HG02610 (cell line): ENCODE data around the gene PTPRE.

Experiments used
- ATAC-seq: cut with Tn5 transposase; IDR thresholded peaks from one replicate; pipeline ENCODE4 v1.9.1; 2021; ENCODE audit warnings: mild to moderate bottlenecking, moderate library complexity; ENCODE audit not compliant: unreplicated experiment

PTPRE gene

DNA sequence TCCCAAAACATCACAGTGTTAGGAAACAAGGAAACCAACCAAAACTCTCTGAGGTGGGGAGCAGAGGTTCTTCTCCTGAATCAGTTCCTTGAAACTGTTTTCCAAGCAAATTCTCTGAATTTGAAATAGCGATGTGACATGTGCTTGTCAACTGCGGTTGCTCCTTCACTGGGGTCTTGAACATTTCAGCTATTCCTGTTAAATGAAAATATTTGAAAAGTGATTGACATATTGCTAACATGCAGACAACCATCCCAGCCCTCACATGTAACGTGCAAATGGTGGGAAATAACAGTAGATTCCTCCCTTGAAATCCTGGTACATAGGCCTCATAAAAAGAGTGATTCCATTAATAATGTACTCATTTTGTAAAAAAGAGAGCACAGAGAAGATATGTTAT lies 203.4 kb downstream of the PTPRE start:
- ATAC-seq, result no peak

DNA sequence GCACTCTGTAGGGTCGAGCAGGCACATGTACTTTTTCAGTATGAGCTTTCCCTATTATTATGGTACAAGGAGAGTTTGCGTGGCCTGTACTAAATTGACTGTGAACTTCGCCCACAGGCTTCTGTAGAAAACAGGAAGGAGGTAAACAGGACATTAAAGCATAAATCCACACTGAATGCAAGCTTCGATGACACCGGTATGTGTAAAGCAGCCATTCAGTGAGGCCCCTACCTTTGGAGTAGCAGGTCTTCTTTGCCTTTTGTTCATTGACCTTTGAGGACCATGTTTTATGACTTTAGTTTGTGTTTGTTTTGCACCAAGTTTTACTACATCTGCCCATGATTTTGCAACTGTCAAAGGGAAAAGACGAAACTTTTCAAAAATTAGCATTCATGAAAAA lies 204.8 kb downstream of the PTPRE start:
- ATAC-seq, result no peak

DNA sequence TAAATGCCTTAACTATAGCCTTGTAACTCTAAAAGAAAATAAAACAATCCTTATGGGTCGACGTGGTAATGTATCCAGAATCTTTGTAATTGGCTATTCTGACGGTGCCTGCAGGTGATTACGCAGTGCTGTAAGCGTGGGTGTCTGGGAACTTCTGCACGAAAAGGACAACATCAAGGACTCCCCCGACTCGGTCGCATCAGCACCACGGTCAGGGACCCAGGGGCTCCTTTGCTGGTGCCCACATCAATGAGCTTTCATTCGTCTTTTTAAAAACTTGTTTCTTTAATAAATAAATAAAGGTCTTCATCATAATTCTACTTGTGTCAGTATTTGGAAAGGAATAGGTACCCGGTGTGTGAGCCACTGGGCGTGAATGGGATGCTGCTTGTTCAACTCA lies 206.1 kb downstream of the PTPRE start:
- ATAC-seq, result no peak

DNA sequence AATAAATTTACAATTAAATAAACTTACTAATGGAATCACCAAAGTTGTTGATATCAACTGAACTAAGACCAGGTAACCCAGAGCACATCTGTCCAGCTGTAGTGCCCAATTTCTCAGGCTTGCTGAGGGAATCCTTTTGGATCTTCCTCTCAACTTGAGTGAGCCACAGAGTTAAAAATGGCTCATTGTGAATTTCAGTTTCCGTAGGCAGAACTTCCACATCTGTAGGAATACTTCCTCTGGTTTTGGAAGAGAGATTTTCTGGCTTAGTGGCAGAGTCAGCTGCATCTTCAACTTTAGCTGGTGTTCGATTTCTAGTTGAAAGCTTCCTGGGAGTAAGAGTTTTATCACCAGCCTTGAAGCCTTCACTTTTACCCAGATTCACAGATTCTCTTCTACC lies 208.0 kb downstream of the PTPRE start:
- no peak for ATAC-seq

DNA sequence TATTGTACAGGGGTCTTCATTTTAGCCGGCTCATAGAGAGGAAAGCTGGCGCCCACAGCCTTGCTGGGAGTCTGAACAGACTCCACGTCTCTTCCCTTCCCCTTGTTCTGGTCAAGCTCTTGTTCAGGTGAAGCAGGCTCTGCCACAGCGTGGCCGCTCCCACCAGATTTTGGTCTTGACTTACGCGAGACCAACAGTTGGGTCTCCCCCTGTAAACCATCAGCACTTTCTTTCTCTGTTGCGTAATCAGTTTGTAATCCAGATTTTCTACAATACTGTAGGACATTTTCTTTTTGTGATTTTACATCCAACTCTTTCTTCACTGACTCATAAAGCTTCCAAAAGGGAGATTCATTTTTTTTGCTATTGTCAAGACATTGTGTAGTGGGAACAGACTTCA lies 208.5 kb downstream of the PTPRE start:
- no peak for ATAC-seq

DNA sequence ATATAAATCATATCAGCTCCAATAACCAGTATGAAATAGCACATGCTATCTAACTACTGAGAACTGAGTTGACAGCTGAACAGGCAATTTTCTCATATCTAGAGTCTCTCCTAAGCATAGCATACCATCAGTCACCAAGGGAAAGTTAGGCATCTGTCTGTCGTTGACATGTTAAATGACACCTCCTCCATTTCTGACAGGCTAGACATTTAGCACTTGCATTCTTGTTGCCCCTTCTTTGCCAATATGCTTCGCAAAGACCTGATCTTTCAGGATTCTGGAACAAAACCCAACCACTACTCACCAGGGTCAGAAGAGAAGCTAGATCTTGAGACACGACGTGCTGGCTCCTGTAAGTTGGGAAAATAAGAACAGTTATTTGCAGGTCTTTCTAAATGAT lies 209.3 kb downstream of the PTPRE start:
- no peak for ATAC-seq

DNA sequence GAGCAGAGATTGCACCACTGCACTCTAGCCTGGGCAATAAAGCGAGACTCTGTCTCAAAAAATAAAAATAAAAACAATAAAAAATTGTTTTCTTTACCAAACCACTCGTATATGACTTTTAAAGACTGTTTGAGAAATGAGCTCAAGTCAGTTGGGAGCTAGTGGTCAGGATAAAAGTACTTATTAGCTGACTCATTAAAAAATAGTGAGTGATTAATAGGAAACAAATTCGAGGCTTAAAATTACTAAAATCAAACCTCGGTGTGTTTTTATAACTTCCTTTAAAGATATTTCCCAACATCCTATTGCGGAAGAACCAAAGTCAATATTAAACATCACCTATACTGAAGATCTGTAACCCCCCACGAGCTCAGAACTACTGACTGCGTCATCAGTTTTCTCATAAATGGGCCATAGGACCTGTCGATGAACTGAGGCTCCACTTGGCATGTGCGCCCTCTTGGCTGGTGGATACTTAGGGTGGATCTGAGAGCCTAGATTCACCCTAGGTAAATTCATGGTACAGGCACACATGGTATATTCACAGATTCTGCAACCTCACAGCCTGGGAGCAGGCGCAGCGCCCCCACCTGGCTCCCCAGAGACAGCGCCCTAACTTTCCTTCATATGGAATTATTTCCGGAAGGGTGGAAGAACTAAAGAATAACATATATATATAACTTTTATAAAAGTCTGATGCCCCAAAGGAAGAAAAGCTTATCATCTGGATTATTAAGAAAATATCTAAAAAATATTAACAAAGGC lies 210.1 kb downstream of the PTPRE start:
- no peak for ATAC-seq

DNA sequence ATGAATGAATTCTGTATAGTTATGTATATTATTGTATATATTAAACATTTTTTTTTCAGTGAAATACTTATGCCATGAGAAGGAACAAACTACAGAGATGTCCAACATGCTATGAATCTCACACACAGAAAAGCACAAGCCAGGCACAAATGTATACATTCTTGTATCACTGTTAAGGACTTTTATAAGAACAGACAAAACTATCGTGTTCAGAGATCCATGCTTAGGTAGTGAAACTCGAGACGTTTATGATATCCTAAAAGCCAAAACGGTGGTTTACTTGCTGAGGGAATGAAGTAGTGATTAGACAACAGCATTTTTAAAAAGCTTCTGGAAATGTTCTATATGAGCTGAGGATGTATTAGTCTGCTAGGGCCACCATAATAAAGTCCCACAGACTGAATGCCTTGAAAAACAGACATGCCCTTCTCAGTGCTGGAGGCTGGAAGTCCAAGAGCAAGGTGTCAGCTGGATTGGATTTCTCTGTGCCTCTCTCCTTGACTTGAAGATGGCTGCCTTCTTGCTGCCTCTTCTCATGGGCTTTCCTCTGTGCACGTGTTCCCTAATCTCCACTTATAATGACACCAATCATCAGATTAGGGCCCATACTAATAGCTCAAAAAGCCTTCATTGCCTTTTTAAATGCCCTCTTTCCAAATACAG lies 215.0 kb downstream of the PTPRE start:
- no peak for ATAC-seq

DNA sequence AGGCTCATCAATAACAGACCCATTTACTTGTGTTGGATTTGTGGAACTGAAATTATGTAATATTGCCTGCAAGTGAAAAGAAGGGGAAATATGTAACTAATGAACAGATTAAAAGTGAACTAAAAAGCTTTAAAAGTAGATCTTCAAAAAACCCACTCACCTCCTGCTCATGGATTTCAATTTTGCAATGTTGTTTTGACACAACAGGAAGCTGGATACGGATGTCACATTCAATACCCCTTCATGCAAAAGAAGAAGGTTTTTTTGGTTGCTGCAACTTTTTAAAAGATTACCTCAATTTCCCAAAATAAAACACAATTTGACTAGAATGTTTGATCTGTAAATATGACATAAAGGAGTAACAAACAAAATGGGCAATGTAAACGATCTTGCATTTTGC lies 216.0 kb downstream of the PTPRE start:
- ATAC-seq, result no peak

DNA sequence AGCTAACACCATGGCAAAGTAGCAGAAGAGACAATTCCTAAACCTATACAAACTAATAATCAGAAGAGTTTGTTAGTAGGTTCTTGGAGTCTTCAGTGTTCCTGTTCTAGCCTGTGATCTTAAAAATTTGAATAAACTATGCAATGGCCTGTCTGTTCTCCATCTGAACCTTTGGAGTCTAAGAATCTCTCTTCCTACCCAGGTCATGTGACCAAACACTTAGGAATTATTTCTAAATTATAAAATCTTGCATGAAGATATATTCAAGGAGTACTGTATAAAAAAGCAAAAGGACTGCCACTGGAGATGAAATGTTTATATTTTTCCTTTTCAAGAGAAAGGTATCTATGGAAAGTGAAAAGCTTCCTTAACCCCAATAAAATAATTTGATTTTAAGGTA lies 216.9 kb downstream of the PTPRE start:
- ATAC-seq, result no peak

DNA sequence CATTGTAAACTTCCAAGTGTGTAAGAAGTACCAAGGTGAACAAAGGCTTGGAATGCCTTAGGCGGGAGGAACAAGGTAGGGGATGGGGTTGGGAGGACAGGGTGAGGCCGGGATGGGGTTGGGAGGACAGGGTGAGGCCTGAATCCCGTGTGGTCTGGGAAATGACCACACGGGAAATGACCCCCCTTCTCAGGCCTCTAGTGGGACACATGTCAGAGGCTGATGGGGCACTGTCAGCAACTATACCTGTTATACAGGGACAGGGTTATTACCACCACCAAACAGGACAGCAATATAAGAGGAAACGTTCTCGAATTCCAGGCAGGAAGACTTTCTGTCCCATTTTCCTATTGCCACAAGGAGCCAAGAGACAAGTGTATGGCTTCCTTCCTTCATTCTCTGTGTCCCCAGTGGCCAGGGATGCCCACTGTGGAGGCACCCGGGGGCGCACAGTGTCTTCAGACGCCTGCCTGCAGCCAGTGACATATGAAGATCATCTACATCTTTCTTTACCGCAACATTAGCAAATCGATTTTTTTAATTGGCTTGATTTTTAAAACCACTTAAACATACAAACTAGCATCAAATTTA lies 218.0 kb downstream of the PTPRE start:
- ATAC-seq, result no peak

DNA sequence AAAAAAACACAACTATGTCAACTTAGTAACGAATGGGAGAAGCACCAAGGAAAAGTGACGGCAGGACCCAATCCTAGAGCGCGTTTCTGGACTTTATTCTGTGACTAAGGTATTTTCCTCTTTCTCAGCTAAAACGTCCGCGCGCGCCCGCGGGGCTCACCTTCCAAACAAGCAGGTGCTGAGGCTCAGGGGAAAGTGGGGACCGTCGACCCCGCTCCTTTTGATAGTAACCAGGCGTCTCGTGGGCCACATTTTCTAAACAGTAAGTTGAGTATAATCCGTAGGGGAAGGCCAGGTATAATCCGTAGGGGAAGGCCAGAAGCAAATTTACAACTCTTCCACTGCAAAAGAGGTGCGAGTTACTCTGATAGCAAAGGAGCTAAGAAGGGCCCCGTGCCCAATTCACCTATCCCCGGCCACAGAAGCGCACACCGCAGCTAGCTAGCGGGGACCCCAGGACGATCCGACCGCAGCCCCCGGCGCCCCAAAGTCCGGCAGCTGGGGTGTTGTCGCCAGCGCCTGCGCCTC lies 218.6 kb downstream of the PTPRE start:
- ATAC-seq, result no peak

DNA sequence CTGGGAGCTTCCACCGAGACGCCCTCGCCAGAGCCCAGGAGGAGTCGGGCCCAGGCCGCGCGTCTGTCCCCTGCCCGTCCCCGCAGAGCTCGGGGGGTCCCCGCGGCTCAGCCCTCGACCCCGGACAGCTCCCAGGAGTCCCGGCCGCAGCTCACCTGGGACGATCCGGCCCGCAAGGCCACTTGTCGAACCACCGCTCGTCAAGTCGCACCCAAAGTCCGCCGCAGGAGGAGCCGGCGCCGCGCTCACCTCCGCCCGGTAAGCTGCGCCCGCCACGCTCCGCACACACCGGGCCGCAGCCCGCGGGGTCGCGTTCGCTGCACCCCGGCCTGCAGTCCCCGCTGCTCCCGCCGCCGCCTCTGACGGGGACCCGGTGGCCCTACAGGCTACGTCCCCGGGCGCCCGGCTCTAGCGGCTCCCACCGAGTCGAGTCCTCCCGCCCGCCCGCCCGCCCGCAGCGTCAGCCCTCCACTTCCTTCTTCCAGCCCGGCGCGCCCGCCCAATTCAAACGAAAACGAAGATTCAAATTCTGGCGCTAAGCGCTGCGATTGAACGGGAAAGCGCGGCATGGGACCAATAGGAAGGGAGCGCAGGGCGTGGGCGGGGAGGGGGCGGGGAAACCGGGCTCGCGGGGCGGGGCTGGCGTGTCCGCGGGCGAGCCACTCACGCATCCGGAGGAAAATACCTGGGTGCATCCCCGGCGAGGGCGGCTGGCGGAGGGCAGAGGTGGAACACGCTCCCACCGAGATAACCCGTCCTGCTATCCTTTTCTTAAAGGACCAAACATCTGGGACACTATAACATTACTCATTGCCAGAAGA lies 219.3 kb downstream of the PTPRE start, which contains the start of gene MKI67:
Gene MKI67, minus strand, starts transcription at position 480 of the 821 bp plus-strand sequence. CDS start 756 bp downstream, outside the sequence.
- ATAC-seq, result peak; percentile 78

DNA sequence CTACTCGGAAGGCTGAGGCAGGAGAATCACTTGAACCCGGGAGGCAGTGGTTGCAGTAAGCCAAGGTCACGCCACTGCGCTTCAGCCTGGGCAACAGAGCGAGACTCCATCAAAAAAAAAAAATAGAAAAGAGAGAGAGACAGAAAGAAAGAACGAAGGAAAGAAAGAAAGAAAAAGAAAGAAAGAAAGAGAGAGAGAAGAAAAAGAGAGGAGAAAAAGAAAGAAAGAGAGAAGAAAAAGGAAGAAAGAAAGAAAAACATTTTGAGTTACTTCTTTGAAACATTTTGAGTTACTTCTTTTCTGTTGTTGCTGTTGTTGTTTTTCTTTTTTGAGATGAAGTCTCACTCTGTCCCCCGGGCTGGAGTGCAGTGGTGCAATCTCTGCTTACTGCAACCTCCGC lies 221.7 kb downstream of the PTPRE start:
- no peak for ATAC-seq

DNA sequence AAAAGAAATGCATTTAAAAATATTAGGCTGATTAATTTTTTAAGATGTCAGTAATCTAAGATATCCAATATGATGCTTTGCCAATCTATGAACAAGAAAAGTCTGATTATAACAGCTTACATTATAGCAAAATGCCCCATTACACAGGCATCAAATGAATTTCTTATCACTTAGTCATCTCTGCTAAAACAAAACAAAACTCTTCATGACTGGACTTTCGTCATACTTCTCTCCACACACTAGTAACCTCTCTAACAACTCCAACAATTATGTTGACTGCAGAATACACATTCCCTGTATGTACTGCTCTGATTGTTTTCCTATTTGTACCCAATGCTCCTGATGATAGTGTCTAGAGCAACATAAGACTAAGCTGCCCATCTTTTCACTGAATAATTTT lies 223.1 kb downstream of the PTPRE start:
- ATAC-seq, result no peak
